Measurements from ENCODE around the gene KLF9. TPM values are rescaled to one million over a fixed set of nuclear protein-coding genes. Genes with fewer than 3 reads are reported as not detected.

The KLF9 gene
- total RNA-seq, 1 experiment from 2014 or later: 0.44 TPM

- no TSS peak for BruUV-seq (replicated peaks)
- H3K9me2 ChIP-seq (replicated peaks; ENCODE audit: low read length): no peaks in the 10 kb centered on the region
- ATAC-seq (no peak), DNase-seq (no peak)
- intact Hi-C loops (cut with micrococcal nuclease): no loop called here
- H3K79me2 ChIP-seq (ENCODE audit: low read length): no peaks in the 10 kb centered on the region
- H4K20me1 ChIP-seq (ENCODE audit: low read length): no peaks in the 10 kb centered on the region
- ChIA-PET CTCF (no interaction called here), POLR2A (ENCODE audit: unreplicated experiment) (no interaction called here)
- H3K9ac ChIP-seq (ENCODE audit: low read length): no peak overlapping the region
- no peak overlapping the region for H3K4me2 ChIP-seq (ENCODE audit: low read length)
- H3K4me1 ChIP-seq (ENCODE audit: insufficient read depth, low read length): no peaks in the 10 kb centered on the region
- TF ChIP-seq CTCF (conservative IDR thresholded peaks at IDR 0.05; ENCODE audit: low read depth, low read length) (no peak), EZH2 (IDR thresholded peaks at IDR 0.05; ENCODE audit: low read length, unreplicated experiment) (no peak), EZH2phosphoT487 (IDR thresholded peaks at IDR 0.05; ENCODE audit: borderline replicate concordance, low read length) (no peak)
- no peak overlapping the region for H2AFZ ChIP-seq (ENCODE audit: low read length)
- H3K9me3 ChIP-seq (ENCODE audit: low read length): no peaks in the 10 kb centered on the region
- H3K27me3 ChIP-seq (ENCODE audit: low read length): no peaks in the 10 kb centered on the region
- H3K36me3 ChIP-seq (ENCODE audit: low read depth, low read length): no peaks in the 10 kb centered on the region
- H3K27ac ChIP-seq (ENCODE audit: low read length): no peak overlapping the region
- H3K4me3 ChIP-seq (ENCODE audit: low read length): no peak overlapping the region
- H3F3A ChIP-seq (ENCODE audit: low read length, unreplicated experiment): no peaks in the 10 kb centered on the region
Measured at GRCh38 chr9:70387663-70388062, 26.8 kb downstream of the KLF9 start.

- H3K4me2 ChIP-seq (ENCODE audit: low read length): no peak overlapping the region
- ATAC-seq: no peak
- intact Hi-C loops (cut with micrococcal nuclease): no loop called here
- DNase-seq: no peak
- no peak overlapping the region for H3K4me3 ChIP-seq (ENCODE audit: low read length)
- H3K79me2 ChIP-seq (ENCODE audit: low read length): no peaks in the 10 kb centered on the region
- no peak overlapping the region for H3K9ac ChIP-seq (ENCODE audit: low read length)
- no peak overlapping the region for H3K27ac ChIP-seq (ENCODE audit: low read length)
- no peaks in the 10 kb centered on the region for H4K20me1 ChIP-seq (ENCODE audit: low read length)
- no peak for TF ChIP-seq EZH2phosphoT487 (IDR thresholded peaks at IDR 0.05; ENCODE audit: borderline replicate concordance, low read length)
- TF ChIP-seq CTCF (conservative IDR thresholded peaks at IDR 0.05; ENCODE audit: low read depth, low read length): no peak
- TF ChIP-seq EZH2 (IDR thresholded peaks at IDR 0.05; ENCODE audit: low read length, unreplicated experiment): no peak
- no peaks in the 10 kb centered on the region for H3K9me2 ChIP-seq (replicated peaks; ENCODE audit: low read length)
- BruUV-seq (replicated peaks): no TSS peak
- ChIA-PET CTCF (no interaction called here), POLR2A (ENCODE audit: unreplicated experiment) (no interaction called here)
- H3K9me3 ChIP-seq (ENCODE audit: low read length): no peaks in the 10 kb centered on the region
- no peaks in the 10 kb centered on the region for H3K27me3 ChIP-seq (ENCODE audit: low read length)
- no peaks in the 10 kb centered on the region for H3K36me3 ChIP-seq (ENCODE audit: low read depth, low read length)
- H3F3A ChIP-seq (ENCODE audit: low read length, unreplicated experiment): no peaks in the 10 kb centered on the region
- H3K4me1 ChIP-seq (ENCODE audit: insufficient read depth, low read length): no peaks in the 10 kb centered on the region
- H2AFZ ChIP-seq (ENCODE audit: low read length): no peak overlapping the region
Measured at GRCh38 chr9:70385426-70385825, 29.0 kb downstream of the KLF9 start.

DNA sequence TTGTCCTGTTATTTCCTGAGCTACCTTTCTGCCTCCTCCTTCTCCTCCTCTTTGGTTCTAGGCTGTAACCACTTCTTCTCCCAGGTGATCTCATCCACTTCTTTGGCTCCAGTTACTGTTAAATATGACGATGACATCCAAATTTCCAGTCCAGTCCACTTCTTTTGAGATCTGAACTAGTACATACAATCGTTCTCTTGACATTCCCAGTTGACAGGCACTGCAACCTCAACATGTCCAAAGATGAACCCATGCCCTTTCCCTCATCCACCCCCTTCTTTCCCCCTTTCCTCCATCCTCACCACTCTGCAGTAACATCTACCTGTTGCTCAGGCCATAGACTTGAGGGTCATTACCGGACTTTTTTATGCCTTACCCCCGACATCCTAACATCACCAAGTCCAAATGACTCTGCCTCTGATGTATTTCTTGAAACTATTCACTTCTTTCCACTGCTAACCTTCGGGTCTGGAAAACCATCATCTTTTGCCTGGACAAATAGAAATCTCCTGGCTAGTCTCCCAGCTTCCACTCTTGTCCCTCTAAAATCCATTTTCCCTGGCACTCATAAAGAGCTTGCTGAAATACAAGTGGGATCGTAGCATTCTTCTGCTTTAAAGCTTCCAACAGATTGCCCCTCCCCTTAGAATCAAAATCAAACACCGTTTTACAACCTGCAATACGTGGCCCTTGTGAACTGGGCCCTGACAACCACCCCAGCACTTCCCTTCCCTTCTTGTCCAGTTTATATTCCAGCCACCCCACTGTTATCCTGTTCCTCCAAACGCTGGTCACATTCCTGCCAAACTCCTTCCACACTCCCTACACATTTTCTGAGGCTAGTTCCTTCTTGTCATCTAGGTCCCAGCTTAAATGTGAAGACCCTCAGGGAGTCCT lies 31.5 kb downstream of the KLF9 start:
- CTCF ChIA-PET: no interaction called here
- Histone ChIP-seq H3K79me2 (ENCODE audit: low read length) (no peaks in the 10 kb centered on the region), H3K9me2 (replicated peaks; ENCODE audit: low read length) (no peaks in the 10 kb centered on the region), H3K4me1 (ENCODE audit: insufficient read depth, low read length) (no peaks in the 10 kb centered on the region), H3K4me3 (ENCODE audit: low read length) (no peak overlapping the region), H3F3A (ENCODE audit: low read length, unreplicated experiment) (no peaks in the 10 kb centered on the region), H3K36me3 (ENCODE audit: low read depth, low read length) (no peaks in the 10 kb centered on the region), H3K27ac (ENCODE audit: low read length) (no peak overlapping the region), H3K9me3 (ENCODE audit: low read length) (no peaks in the 10 kb centered on the region), H3K9ac (ENCODE audit: low read length) (no peak overlapping the region), H4K20me1 (ENCODE audit: low read length) (no peaks in the 10 kb centered on the region), H2AFZ (ENCODE audit: low read length) (no peak overlapping the region), H3K4me2 (ENCODE audit: low read length) (no peak overlapping the region), H3K27me3 (ENCODE audit: low read length) (no peaks in the 10 kb centered on the region)
- DNase-seq (no peak), ATAC-seq (no peak)
- no TSS peak for BruUV-seq (replicated peaks)
- TF ChIP-seq EZH2 (IDR thresholded peaks at IDR 0.05; ENCODE audit: low read length, unreplicated experiment): no peak
- no peak for TF ChIP-seq CTCF (conservative IDR thresholded peaks at IDR 0.05; ENCODE audit: low read depth, low read length)
- TF ChIP-seq EZH2phosphoT487 (IDR thresholded peaks at IDR 0.05; ENCODE audit: borderline replicate concordance, low read length): no peak
- POLR2A ChIA-PET (ENCODE audit: unreplicated experiment): no interaction called here
- intact Hi-C loops (cut with micrococcal nuclease): no loop called here
